ENCODE data around the gene ARAF. TPM values are rescaled to one million over a fixed set of nuclear protein-coding genes. Genes with fewer than 3 reads are reported as not detected.

Gene ARAF
- total RNA-seq, 4 donors from 2014 or later: 34.0 to 59.4 (median 45.8) TPM

DNA sequence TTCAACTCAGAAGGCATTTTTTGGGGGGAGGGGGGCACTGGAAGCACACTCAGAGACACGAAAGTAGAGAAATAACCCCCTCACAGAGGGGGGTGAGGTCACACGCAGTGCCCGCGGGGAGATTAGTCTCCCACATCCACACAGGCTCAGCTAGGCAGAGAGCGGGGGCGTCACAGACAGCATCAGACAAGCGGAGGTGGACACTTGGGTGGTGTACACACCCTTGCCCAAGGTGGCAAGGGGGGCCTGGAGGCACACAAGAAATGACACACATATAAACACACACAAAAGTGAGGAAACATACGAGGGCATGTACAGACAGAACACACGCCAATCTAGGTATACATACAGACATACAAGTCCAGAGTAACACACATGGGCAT is 59.3 kb downstream of the ARAF start:
- no peaks in the 10 kb centered on the region for H3K36me3 ChIP-seq
- no peaks in the 10 kb centered on the region for H3K9me3 ChIP-seq
- H3K27ac ChIP-seq: no peak overlapping the region
- H3K4me3 ChIP-seq (replicated peaks in 1 of 3): no peak overlapping the region
- no peak for TF ChIP-seq POLR2A (IDR thresholded peaks at IDR 0.05)
- TF ChIP-seq, protein P1, sequence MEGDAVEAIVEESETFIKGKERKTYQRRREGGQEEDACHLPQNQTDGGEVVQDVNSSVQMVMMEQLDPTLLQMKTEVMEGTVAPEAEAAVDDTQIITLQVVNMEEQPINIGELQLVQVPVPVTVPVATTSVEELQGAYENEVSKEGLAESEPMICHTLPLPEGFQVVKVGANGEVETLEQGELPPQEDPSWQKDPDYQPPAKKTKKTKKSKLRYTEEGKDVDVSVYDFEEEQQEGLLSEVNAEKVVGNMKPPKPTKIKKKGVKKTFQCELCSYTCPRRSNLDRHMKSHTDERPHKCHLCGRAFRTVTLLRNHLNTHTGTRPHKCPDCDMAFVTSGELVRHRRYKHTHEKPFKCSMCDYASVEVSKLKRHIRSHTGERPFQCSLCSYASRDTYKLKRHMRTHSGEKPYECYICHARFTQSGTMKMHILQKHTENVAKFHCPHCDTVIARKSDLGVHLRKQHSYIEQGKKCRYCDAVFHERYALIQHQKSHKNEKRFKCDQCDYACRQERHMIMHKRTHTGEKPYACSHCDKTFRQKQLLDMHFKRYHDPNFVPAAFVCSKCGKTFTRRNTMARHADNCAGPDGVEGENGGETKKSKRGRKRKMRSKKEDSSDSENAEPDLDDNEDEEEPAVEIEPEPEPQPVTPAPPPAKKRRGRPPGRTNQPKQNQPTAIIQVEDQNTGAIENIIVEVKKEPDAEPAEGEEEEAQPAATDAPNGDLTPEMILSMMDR (IDR thresholded peaks at IDR 0.05): no peak
- no peaks in the 10 kb centered on the region for H3K4me1 ChIP-seq
- H3K27me3 ChIP-seq: no peaks in the 10 kb centered on the region
- 45 to 49% methylated on average over 7 to 9 of the region's 9 CpGs for WGBS, 2 donors
- intact Hi-C loops (cut with DNase I): no loop called here
- no peak for DNase-seq

Small RNAs within 50 kb of the gene (microRNA-seq; reads per million reads assigned to microRNA genes)
- gene MIR4769: not detected

Small RNAs within 50 kb of the gene (small RNA-seq; reads per million reads assigned to genes)
- gene MIR4769: not detected

Other genes with a start within 250 kb of the ARAF start
- gene ZNF157, start 190.6 kb upstream of the ARAF start, total RNA-seq: 1 to 10 TPM in 3 of 4 donors, under 1 TPM in 1; 0.89 to 2.0 (median 1.2) TPM
- gene ZNF41, start 78.0 kb upstream of the ARAF start, total RNA-seq: 10 to 100 TPM; 11.0 to 18.1 (median 14.5) TPM
- gene TIMP1, start 21.2 kb downstream of the ARAF start, total RNA-seq: 100 to 1,000 TPM in 2 of 4 donors, 10 to 100 TPM in 2; 46.5 to 395 (median 89.3) TPM
- gene SYN1, start 58.7 kb downstream of the ARAF start, total RNA-seq: under 1 TPM in 2 of 4 donors, not detected in 2; 0.13 to 0.15 TPM
- gene CFP, start 68.7 kb downstream of the ARAF start, total RNA-seq: 1 to 10 TPM; 1.3 to 2.3 (median 1.6) TPM
- 10 to 100 TPM; 17.3 to 21.7 (median 17.7) TPM for gene ELK1, start 89.4 kb downstream of the ARAF start, total RNA-seq
- 100 to 1,000 TPM in 3 of 4 donors, 10 to 100 TPM in 1; 89.3 to 141 (median 116) TPM for gene UXT, start 98.0 kb downstream of the ARAF start, total RNA-seq